Fibroblast of skin of left quadriceps (primary cell): ENCODE data around the gene DBF4.
"Not testable (repeated sequence)": the region's sequence is repeated elsewhere in the genome, so short reads cannot be mapped to it uniquely, and the experiment has no call there.

Source experiments
- DNase-seq, 2 experiments: peaks; one replicate each; pipeline ENCODE4 v3.0.0-alpha.2; 2013; ENCODE audit warnings: low read depth in 2 of 2

The DBF4 gene

DNA sequence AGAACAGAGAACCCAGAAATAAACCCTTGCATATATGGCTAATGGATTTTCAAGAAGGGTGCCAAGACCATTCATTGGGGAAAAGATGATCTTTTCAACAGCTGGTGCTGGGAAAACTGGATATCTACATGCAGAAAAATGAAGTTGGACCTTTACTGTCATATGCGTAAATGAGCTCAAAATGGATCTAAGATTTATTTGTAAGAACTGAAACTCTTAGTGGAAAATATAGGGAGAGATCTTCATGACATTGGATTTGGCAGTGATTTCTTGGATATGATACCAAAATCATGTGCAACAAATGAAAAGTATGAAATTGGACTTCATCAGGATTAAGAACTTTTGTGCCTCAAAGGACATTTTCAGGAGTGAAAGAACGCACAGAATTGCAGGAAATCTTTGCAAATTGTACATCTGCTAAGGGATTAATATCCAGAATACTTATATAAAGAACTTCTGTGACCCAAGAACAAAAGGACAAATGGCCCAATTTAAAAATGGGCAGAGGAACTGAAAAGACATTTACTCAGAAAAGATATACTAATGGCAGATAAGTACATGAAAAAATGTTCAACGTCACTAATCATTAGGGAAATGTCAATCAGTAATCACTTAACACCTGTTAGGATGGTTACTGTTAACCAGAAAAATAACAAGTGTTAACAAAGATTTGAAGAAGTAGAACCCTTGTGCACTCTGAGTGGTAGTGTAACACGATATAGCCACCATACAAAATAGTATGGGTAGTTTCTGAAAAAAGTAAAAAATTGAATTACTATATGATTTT, 6.1 kb downstream of the DBF4 start:
- no peak for DNase-seq

DNA sequence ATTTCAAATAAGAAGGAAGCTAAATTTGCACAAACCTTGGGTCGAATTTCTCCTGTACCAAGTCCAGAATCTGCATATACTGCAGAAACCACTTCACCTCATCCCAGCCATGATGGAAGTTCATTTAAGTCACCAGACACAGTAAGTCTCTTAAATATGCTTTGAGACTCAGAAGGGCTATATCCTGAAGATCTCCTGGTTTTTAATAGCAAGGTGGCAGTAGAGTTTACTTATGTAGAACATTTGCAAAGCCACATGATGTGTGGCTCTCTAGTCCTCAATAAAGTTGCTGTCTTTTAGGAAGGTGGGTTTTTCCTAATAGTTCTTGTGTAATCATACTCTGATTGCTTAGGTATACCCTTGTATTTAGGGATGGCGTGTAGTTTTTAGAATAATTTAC, 8.7 kb downstream of the DBF4 start:
- DNase-seq = no peak

DNA sequence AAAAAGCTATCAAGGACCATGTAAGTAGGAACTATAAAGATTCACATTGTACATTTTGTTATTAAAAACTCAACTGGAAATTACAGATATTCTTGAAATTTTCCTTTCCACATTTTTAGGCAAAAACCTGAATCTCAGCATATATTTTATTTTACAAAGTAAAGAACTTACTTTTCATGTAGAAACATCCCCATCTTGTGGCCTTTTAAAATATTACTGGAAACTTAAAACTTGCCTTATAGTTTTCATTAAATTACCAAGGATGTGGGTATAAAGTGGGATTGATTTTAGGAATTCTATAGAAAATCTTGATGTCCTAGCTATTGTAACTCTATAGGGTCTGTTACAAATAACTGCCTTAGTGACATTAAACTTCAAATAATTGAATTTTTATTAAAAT, 10.6 kb downstream of the DBF4 start:
- DNase-seq = peak; percentile 28 to 29

DNA sequence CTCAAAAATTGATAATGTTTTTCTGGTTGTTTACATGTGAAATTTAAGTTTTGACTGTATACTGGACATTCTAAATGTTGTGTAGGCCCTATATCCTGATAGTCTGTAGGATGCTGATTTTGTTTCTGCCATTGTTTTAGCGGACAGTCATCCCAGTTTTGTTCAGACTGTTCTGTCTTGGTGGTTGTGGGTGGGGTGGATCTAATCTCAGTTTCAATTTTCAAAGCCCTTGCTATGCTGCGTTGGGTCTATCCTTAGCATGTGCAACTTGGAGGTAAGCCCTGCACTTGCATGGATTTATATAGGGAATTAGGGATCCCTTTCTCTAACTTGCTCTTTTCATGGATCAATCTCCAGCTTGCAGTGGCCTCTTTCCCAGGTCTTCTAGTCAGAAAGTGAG, 19.1 kb downstream of the DBF4 start:
- no peak for DNase-seq

DNA sequence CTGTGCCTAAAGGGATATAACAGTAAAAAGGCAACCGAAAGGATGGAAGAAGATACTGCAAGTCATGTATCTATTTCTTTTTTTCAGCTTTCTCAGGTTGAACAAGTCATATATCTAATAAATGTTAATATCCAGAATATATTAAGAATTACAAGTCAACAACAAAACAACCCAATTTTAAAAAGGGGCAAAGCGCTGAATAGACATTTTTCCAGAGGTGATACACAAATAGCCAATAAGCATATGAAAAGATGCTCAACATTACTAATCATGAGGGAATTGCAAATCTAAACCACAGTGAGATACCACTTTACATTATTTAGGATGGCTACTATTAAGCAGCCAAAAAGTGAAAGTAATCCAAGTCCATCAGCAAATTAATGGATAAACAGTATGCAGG, 23.0 kb downstream of the DBF4 start:
- DNase-seq = no peak

DNA sequence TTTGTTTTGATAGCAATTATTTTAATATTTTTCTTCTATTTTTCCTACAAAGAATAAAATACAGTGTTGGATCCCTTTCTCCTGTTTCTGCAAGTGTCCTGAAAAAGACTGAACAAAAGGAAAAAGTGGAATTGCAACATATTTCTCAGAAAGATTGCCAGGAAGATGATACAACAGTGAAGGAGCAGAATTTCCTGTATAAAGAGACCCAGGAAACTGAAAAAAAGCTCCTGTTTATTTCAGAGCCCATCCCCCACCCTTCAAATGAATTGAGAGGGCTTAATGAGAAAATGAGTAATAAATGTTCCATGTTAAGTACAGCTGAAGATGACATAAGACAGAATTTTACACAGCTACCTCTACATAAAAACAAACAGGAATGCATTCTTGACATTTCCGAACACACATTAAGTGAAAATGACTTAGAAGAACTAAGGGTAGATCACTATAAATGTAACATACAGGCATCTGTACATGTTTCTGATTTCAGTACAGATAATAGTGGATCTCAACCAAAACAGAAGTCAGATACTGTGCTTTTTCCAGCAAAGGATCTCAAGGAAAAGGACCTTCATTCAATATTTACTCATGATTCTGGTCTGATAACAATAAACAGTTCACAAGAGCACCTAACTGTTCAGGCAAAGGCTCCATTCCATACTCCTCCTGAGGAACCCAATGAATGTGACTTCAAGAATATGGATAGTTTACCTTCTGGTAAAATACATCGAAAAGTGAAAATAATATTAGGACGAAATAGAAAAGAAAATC, 31.0 kb downstream of the DBF4 start:
- DNase-seq = peak; percentile 6 to 9

DNA sequence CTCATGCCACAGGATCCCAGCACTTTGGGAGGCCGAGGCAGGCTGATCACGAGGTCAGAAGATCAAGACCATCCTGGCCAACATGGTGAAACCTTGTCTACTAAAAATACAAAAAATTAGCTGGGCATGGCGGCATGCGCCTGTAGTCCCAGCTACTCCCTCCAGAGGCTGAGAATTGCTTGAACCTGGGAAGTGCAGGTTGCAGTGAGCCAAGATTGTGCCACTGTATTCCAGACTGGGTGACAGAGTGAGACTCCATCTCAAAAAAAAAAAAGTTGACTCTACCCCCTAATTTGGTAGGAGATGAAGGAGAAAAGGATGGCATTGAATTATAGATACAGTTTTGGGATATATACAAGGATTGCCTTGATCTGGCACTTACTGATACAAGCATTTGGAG, 32.5 kb downstream of the DBF4 start:
- DNase-seq = not testable (repeated sequence)

DNA sequence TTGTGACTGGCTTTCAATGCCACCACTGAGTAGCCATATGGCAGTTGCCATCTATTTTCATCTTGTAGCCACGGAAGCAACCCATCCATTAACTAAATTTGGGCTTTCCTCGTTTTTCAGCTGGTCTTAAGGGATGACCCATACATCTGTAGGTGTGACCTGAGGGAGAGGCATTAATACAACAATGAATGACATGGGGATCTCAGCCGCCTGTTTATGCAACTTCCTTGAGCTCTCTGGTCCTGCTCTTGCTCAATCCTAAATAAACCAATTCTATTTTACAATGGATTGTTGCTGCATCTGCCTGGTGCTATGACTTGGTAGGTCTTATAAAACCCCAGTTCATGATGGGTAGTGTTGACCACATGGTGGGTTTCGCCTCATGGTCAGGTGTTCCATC, 35.8 kb downstream of the DBF4 start:
- no peak for DNase-seq

DNA sequence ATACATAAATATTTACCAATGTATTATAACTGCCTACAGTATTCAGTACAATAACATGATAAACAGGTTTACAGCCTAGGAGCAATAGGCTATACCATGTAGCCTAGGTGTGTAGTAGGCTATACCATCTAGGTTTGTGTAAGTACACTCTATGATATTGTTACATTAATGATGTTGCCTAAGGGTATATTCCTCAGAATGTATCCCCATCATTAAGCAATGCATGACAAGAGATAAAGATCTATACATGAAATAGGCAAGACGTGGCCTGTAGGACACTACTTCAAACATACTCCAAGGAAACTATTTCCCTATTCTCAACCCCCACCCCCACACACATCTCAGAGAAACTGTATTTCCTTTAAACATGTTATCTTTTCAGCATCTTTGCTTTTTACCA, 42.4 kb downstream of the DBF4 start:
- DNase-seq = no peak

DNA sequence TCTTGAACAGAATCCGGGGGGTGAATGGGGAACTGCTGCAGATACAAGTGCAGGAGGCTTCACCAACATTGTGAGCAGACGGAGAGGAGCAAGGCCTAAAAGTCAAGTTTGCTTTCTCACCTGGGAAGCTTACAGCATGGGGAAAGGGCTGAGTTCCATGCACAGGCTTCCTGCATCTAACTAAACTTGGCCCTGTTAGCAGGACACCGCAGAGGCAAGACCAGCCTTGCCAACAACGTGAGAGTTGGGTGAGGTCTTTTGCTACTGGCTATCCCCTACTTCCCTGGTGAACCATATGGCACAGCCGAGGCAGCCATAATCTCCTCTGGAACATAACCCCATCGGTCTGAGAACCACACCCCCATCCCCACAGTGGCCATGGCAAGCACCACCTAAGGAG, 43.6 kb downstream of the DBF4 start:
- no peak for DNase-seq

DNA sequence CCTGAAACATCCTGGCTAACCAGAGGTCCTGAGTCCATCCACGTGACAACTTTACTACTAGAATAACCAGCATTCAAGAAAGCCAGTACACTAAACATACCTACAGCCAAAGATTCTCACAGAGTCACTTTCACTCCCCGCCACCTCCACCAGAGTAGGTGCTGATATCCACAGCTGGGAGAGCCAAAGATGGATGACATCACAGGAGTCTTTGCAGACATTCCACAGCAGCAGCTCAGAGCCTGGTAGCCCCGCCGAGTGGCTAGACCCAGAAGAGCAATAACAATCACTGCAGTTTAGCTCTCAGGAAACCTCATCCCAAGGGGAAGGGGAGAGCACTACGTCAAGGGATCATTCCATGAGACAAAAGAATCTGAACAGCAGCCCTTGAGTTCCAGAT, 44.3 kb downstream of the DBF4 start:
- no peak for DNase-seq

DNA sequence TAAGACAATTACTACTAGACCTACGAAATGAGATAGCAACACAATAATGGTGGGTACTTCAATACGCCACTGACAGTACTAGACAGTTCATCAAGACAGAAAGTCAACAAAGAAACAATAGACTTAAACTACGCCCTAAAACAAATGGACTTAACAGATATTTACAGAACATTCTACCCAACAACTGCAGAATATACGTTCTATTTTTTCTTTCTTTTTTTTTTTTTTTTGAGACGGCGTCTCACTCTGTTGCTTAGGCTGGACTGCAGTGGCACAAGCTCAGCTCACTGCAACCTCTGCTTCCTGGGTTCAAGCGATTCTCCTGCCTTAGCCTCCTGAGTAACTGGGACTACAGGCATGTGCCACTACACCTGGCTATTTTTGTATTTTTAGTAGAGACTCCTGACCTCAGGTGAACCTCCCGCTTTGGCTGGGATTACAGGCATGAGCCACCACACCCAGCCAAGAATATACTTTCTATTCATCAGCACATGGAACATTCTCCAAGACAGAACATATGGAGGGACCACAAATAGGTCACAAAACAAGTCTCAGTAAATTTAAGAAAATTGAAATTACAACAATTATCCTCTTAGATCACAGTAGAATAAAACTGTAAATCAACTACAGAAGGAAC, 46.6 kb downstream of the DBF4 start:
- DNase-seq = not testable (repeated sequence)

DNA sequence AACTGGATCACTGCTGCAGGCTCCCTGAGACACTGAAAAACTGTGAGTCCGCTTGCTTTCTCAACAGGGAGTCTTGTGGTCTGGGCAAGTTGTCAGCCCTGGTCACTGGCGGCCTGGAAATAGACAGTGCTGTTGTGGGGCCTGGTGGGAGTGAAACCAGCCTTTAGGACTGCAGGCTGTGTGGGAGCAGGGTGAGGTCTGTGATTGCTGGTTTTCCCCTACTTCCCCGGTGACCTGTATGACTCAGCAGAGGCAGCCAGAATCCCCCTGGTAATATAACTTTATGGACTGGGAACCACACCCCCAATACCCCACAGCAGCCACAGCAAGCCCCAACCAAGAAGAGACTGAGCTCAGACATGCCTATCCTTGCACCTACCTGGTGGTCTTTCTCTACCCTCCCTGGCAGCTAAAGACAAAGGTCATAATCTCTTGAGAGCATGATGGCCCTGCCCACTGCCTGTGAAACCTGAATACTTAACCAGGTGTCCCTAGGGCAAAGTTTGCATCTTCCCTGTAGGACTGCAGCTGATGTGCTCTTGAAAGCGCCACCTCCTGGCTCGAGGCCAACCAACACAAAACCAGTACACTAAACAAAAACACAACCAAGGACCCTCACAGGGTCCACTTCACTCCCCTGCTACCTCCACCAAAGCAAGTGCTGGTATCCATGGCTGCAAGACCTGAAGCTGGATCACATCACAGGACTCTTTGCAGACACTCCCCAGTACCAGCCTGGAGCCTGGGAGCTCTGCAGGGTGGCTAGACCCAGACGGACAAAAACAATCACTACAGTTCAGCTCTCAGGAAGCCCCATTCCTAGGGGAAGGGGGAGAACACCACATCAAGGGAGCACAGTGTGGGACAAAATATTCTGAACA, 50.5 kb downstream of the DBF4 start:
- no peak for DNase-seq

DNA sequence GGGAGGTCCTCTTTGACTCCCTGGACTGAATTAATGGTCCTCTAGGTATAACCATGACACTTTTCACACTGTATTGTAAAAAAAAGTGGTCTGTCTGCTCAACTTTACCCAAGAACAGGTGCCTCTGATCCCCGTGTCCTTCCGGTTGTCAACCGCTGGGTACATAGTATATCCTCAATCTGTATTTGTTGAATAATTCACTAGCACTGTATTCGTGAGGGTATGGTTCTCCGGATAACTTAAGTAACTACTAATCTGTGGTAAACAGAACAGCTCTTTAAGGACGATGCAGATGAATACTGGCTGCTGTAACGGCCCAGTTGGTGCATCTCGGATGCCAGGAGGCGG, 57.3 kb downstream of the DBF4 start:
- DNase-seq = no peak

DNA sequence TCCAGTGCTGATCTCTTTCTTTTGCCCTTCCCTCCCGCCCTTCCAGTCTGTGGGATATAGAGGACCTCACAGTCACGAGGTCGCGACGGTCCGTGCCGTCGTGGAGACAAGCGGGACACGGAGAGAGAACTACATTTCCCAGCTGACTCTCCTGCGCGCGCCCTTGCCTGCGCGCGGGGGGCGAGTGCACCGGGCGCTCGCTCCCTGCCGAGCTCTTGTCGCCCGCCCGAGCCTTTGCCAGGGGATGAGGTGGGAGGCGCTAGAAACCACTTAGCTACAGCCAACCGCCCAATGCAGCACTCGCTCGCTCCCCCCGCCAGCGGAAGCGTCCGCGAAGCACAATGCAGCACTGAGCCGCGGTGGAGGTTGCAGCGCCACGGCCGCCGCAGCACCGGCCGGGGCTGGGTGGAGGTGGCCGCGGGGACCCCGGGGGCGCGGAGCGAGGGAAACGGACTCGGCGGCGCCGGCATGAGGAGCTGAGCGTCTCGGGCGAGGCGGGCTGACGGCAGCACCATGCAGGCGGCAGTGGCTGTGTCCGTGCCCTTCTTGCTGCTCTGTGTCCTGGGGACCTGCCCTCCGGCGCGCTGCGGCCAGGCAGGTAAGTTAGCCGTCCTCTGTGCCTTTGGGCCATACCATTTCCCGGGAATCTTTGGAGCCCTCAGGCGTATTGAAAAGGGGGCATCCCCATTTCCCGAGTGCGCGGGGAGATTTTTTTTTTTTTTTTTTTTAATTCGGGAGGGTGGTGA, 57.8 kb downstream of the DBF4 start, which contains the start of gene ADAM22:
ADAM22 (plus strand) TSS at position 299 of the 746 bp plus-strand sequence; CDS start at position 514, 215 bp downstream.
- DNase-seq = peak; percentile 61 to 66

DNA sequence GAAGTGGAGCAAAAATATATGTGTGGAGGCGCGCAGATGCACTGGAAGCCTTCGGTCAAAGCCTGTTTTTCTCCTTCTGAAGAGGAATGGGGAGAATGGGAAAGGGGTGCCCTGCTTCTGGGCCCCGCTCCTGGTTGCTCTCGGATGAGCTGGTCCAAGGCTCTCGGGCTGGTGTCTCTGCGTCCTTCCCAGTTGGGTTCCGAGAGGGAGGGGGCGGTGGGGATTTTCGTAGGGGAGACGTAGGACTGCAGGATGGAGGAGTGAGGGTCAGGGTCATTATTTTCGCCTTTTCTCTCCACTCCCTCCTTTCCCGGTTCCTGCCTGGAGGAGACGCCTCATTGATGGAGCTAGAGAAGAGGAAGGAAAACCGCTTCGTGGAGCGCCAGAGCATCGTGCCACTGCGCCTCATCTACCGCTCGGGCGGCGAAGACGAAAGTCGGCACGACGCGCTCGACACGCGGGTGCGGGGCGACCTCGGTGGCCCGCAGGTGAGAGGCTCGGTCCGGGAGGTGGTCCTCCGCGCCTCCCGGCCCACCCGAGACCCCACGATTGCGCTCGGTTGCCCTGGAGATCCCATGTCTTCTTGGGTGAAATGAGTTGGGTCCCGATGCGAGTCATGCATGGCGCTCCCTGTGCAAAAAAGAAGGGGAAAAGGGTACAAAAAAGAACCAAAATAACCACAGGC, 58.5 kb downstream of the DBF4 start:
- DNase-seq = no peak

DNA sequence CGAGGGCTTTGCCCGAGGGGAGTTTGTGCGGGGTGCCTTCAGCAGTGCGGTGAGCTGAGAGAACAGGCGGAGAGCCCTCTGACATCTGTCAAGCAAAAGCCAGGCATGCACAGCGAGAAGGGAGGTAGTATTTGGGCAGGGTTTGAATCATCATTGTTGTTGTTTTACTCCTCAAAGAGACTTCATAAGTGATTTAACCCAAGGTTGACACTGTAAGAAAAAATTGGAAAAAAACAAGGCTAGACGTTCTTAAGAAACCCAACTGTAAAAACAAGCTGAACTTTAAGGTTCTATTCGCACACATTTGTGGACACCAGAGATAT, 59.1 kb downstream of the DBF4 start:
- no peak for DNase-seq

DNA sequence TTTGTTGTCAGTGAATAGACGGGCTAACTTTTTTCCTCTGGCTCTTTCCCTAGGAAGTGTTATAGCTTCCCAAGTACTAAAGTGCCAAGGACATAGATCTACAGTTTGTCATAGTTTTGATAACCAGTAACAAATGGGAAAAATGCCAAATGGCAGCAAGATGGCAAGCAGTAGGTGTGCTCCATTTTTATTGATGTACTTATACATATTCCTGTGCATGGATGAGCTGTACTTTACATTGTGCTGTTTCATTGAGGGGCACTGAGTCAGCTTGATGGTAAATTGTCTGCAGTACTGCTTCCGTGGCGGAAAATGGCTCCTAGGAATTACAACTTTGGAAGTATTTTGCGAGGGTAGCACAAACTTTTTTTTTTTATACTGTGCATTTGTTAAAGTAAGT, 64.8 kb downstream of the DBF4 start:
- no peak for DNase-seq

DNA sequence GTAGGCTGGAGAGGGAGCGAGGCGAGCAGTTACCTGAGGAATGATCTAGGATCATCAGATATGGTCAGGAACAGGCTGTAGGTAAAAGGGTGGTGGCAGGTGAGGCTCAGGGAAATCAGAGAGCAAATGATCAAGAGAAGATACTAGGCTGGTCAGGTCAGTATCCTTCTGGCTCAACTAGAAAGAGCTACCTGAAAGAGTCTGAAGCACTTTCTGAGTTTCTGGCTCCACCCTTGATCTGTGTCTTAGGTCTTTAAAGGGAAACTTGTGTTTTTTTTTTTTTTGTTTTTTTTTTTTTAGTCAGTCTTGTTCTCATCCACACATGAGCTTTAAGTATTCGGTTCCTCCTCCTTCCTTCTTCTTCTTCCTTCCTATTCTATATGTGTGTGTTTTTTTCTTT, 68.3 kb downstream of the DBF4 start:
- DNase-seq = no peak

DNA sequence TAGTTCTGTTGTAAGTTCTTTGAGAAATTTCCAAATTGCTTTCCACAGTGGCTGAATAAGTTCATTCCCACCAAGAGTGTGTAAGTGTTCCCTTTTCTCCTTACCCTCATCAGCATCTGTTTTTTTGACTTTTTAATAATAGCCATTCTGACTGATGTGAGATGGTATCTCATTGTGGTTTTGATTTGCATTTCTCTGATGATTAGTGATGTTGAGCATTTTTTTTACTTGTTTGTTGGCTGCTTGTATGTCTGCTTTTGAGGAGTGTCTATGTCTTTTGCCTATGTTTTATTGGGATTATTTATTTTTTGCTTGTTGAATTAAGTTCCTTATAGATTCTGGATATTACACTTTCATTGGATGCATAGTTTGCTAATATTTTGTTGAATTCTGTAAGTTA, 69.6 kb downstream of the DBF4 start:
- DNase-seq = not testable (repeated sequence)

DNA sequence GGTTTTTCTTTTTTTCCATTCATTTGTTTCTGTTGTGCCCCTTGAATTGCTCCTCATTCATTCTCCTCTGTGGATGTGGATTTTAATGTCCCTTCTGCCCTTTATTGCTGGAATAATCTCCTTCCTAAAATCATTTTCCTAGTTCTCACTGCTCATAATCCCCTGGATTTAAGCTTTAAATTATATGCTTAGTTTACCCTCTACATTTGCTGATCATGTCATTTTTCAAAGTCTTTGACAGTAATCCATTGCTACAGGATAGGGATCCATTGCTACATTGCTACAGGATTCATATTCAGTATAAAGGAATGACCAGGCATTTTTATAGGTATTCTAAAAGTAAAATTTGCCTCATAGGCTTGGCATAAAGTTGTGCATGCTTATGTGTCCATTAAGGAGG, 72.1 kb downstream of the DBF4 start:
- DNase-seq = no peak
